ENCODE results near the gene TMEM270. TPM values are rescaled to one million over a fixed set of nuclear protein-coding genes. Genes with fewer than 3 reads are reported as not detected.
"Not testable (repeated sequence)": the region's sequence is repeated elsewhere in the genome, so short reads cannot be mapped to it uniquely, and the experiment has no call there.

The TMEM270 gene
- polyA plus RNA-seq, 4 donors: not detected

GRCh38 chr7:73831834-73832651, 28.9 kb upstream of the TMEM270 start:
- no peak for DNase-seq (ENCODE audit: low read depth in 4 of 4, low spot score in 3 of 4)

- DNase-seq (ENCODE audit: low read depth in 4 of 4, low spot score in 3 of 4): no peak
Observed at GRCh38 chr7:73832806-73833205, 28.2 kb upstream of the TMEM270 start.

- DNase-seq (ENCODE audit: low read depth in 4 of 4, low spot score in 3 of 4): no peak
Observed at GRCh38 chr7:73833251-73833919, 27.6 kb upstream of the TMEM270 start.

DNA sequence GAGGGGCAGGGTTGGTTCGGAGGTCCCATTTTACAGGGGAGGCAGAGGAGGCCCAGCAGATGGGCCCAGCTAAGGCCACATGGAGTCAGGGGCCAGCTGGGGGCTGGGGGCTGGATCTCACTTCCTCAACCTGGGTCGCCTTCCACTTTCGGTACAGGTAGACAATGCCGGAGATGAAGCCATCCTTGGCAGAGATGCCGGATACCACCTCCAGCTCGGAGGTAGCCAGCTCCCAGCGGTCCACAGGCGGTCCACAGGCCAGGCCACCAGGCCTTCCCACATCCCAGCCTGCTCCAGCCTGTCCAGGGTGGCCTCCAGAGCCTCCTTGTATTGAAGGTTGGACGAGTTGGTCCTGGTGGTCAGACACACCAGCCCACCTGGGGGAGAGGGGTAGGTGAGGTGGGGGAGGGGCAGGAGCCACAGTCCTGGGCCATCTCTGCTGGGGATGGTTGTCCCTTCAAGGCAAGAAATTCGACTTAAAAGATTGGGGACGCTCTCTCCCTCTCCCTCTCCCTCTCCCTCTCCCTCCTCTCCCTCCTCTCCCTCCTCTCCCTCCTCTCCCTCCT, 26.2 kb upstream of the TMEM270 start:
- DNase-seq (ENCODE audit: low read depth in 4 of 4, low spot score in 3 of 4): no peak

DNA sequence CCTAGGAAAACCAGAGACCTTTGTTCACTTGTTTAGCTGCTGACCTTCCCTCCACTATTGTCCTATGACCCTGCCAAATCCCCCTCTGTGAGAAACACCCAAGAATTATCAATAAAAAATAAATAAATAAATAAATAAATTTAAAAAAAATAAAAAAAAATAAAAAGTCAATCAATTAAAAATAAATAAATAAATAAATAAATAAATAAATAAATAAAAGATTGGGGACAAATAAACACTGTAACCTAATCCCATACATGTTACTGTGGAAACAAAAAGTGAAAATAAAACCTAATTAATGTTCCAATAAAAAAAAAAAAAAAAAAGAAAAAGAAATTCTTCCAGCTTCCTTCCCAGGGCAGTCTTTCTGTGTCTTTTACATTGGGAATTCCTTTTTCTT, 23.8 kb upstream of the TMEM270 start:
- DNase-seq (ENCODE audit: low read depth in 4 of 4, low spot score in 3 of 4): not testable (repeated sequence)

DNA sequence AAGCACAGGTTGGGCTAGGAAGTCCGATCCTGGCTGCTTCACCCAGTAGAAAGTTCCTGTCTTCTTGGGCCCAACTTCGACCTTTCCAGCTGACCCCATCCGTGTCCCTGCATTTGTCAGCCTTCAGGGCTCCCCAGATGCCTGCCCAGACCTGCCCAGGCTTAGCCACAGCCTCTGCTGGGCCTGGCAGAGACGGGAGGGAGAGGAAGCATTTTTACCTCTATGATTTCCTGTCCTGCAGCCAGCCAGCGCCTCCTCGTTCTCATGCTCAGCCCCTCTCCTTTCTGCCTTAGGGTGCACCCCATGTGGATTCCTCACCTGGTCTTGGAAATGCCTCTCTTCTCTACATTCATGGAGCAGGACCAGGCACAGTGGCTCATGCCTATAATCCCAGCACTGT, 22.3 kb upstream of the TMEM270 start:
- DNase-seq (ENCODE audit: low read depth in 4 of 4, low spot score in 3 of 4): no peak

GRCh38 chr7:73839290-73839689, 21.7 kb upstream of the TMEM270 start:
- no peak for DNase-seq (ENCODE audit: low read depth in 4 of 4, low spot score in 3 of 4)

DNA sequence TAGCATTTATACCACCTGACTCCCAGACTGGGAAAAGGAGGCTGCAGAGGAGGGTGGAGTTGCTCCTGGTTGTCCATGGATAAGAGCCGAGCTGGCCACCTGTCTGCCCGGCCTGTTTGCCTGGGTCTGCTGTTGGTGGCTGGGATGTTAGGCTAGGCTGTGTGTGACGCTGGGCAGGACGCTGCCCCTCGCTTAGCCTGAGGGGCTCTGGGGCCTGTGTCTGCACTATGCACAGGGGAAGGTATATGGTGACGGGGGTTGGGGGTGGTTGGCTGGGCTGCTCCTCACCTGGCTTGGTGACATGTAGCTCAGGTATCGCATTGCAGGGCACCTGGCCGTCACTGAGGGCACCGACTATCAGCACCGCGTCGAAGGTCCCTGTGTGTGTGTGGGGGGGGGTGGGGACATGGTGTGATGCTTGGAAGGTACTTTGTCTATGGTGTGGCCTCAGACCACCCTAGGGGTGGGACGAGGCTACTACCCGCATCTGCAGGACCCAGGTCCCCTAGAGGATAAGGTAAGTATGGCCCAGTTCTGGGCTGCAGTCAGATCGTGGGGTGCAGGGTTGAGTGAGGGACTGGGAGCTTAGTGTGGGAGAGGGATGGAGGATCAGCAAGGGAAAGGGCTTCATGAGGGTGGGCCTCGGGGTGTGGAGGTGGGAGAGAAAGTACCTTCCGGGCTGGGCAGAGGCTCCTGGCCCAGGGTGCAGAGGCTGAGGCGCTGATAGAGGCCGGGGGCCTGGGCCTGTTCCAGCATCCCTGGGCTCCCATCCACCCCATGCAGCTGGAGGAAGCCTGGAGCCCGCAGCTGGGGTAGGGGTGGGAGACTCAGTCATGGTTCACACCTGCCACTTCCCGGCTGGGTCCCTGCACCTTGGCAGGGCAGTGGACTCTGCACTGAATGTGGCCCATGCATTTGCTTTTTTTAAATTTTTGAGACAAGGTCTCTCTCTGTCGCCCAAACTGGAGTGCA, 20.9 kb upstream of the TMEM270 start:
- no peak for DNase-seq (ENCODE audit: low read depth in 4 of 4, low spot score in 3 of 4)

DNA sequence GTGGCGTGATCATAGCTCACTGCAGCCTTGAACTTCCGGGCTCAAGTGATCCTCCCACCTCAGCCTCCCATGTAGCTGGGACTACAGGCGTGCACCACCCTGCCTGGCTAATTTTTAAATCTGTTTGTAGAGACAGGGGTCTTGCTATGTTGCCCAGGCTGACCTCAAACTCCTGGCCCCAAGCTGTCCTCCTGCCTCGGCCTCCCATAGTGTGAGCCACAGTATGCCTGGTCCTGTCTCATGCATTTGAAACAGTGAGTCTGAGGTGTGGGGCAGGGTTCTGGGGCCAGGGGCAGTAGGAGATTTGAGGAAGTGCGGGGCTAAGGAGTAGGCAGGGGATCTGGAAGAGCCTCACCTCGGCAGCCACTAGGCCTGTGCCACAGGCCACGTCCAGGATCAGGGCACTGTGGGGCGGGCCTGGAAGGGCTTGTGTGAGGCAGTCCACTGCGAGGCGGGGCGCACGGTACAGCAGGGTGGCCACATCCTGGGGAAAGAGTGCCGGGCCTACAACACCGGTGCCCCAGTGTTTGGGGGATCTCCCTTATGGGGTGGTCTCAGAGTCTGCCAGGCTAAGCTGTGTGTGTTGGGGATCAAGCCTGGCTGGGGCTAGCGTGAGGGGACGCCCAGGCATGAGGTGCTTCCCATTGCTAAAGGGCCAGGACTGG, 20.1 kb upstream of the TMEM270 start:
- DNase-seq (ENCODE audit: low read depth in 4 of 4, low spot score in 3 of 4): no peak

DNA sequence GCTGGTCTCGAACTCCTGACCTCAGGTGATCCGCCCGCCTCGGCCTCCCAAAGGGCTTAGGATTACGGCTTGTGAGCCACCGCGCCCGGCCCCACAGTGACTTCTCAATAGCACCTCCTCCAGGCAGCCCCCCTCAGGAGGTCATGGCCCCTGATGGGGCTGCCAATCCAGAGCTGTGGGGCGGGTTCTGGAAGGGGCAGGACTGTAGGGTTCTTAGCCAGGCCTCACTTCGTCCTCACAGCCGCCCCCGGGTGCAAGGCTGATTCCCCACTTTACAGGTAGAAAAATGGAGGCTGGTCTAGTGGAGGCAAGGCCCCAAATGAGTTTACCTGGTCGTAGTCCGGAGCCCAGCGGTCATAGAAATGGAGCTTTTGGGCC, 19.3 kb upstream of the TMEM270 start:
- DNase-seq (ENCODE audit: low read depth in 4 of 4, low spot score in 3 of 4): no peak

- DNase-seq (ENCODE audit: low read depth in 4 of 4, low spot score in 3 of 4): peak in 3 of 4 donors; percentile 78 to 91 (median 83)
Observed at GRCh38 chr7:73842067-73842976, 18.6 kb upstream of the TMEM270 start, which contains the start of gene METTL27. Gene METTL27 (minus strand): TSS chr7:73842516. CDS start chr7:73842140, 376 bp downstream.

DNA sequence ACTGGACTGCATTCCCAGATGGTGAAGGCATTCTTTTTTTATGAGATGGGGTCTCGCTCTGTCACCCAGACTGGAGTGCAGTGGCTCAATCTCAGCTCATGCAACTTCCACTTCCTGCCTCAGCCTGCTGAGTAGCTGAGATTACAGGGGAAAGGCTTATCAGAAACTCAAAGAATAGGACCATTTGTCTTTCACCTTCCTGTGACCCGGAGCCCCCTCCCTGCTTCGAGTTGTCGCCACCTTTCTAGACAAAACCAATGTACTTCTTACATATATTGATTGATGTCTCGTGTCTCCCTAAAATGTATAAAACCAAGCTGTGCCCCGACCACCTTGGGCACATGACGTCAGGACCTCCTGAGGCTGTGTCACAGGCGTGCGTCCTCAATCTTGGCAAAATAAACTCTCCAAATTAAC, 16.8 kb upstream of the TMEM270 start:
- no peak for DNase-seq (ENCODE audit: low read depth in 4 of 4, low spot score in 3 of 4)

- DNase-seq (ENCODE audit: low read depth in 4 of 4, low spot score in 3 of 4): no peak
Observed at GRCh38 chr7:73844848-73845460, 16.0 kb upstream of the TMEM270 start.

- DNase-seq (ENCODE audit: low read depth in 4 of 4, low spot score in 3 of 4): not testable (repeated sequence)
Observed at GRCh38 chr7:73845701-73846195, 15.2 kb upstream of the TMEM270 start.

- DNase-seq (ENCODE audit: low read depth in 4 of 4, low spot score in 3 of 4): no peak
Observed at GRCh38 chr7:73847941-73848723, 12.8 kb upstream of the TMEM270 start.

GRCh38 chr7:73850781-73851207, 10.2 kb upstream of the TMEM270 start:
- DNase-seq (ENCODE audit: low read depth in 4 of 4, low spot score in 3 of 4): no peak

All from left renal pelvis (tissue), 4 donors.